Measurements from ENCODE around the gene CANT1.
A peak's percentile ranks its signal among the peaks of the same experiment; 100 is the strongest.

CANT1 gene

GRCh38 chr17:79017546-79018369 is 8.2 kb upstream of the CANT1 start:
- no peak overlapping the region for H4K12ac ChIP-seq (ENCODE audit: low read depth, low read length)
- WGBS (ENCODE audit: extremely low coverage, insufficient coverage, insufficient read length), result no CpG with 5 or more reads among the region's 6 CpGs
- no peak overlapping the region for H3K18ac ChIP-seq (ENCODE audit: low read length)
- H3K79me1 ChIP-seq (ENCODE audit: low read length), result peaks cover 17% of the 10 kb centered on the region
- no peak overlapping the region for H3K4me3 ChIP-seq (ENCODE audit: low read depth, low read length)
- H2BK12ac ChIP-seq (ENCODE audit: low read length), result peak overlapping the region; percentile 90
- peaks cover 10 to 12% of the 10 kb centered on the region in 2 experiments for H3K4me1 ChIP-seq (ENCODE audit: control insufficient read depth in 1 of 2, insufficient read depth in 2 of 2, low read length in 2 of 2)
- H2AK5ac ChIP-seq (ENCODE audit: low read length), result peak overlapping the region; percentile 87
- H3K27me3 ChIP-seq (ENCODE audit: insufficient read depth, low read length), result no peaks in the 10 kb centered on the region
- peaks cover 4% of the 10 kb centered on the region for H3K9me3 ChIP-seq (ENCODE audit: insufficient read depth, low read depth, low read length)
- no peak overlapping the region for H3K9ac ChIP-seq (ENCODE audit: low read length)
- peak overlapping the region; percentile 28 for H3K4ac ChIP-seq (ENCODE audit: low read depth, low read length)
- H2BK5ac ChIP-seq (ENCODE audit: low read depth, low read length, poor library complexity), result peak overlapping the region; percentile 74
- H3K79me2 ChIP-seq (ENCODE audit: control insufficient read depth, insufficient read depth, low read length, poor library complexity), result no peaks in the 10 kb centered on the region
- peak; percentile 90 to 96 for DNase-seq
- H4K91ac ChIP-seq (ENCODE audit: low read depth, low read length), result peak overlapping the region; percentile 73
- H2BK120ac ChIP-seq (ENCODE audit: insufficient read depth, low read length, poor library complexity), result peak overlapping the region; percentile 91
- H2AFZ ChIP-seq (ENCODE audit: insufficient read depth, low read length, poor library complexity), result no peak overlapping the region
- peak overlapping the region; percentile 66 for H3K27ac ChIP-seq (ENCODE audit: low read depth, low read length)
- no peak overlapping the region for H3K23ac ChIP-seq (ENCODE audit: low read length)
- peak overlapping the region; percentile 64 for H3K14ac ChIP-seq (ENCODE audit: low read length)
- peak overlapping the region; percentile 50 for H4K8ac ChIP-seq (ENCODE audit: low read depth, low read length)
- H3K4me2 ChIP-seq (ENCODE audit: low read length), result peak overlapping the region; percentile 6
- no peaks in the 10 kb centered on the region for H3K36me3 ChIP-seq (ENCODE audit: control insufficient read depth in 1 of 2, insufficient read depth in 2 of 2, low read length in 2 of 2)

GRCh38 chr17:79014158-79014758 is 4.7 kb upstream of the CANT1 start:
- no peak overlapping the region for H3K18ac ChIP-seq (ENCODE audit: low read length)
- H3K9ac ChIP-seq (ENCODE audit: low read length), result no peak overlapping the region
- no peak overlapping the region for H2AK5ac ChIP-seq (ENCODE audit: low read length)
- H3K4me1 ChIP-seq (ENCODE audit: control insufficient read depth in 1 of 2, insufficient read depth in 2 of 2, low read length in 2 of 2), result peaks cover 16 to 18% of the 10 kb centered on the region in 2 experiments
- H3K4ac ChIP-seq (ENCODE audit: low read depth, low read length), result no peak overlapping the region
- DNase-seq, result no peak
- no peak overlapping the region for H4K91ac ChIP-seq (ENCODE audit: low read depth, low read length)
- H2BK5ac ChIP-seq (ENCODE audit: low read depth, low read length, poor library complexity), result no peak overlapping the region
- H3K14ac ChIP-seq (ENCODE audit: low read length), result no peak overlapping the region
- no peaks in the 10 kb centered on the region for H3K36me3 ChIP-seq (ENCODE audit: control insufficient read depth in 1 of 2, insufficient read depth in 2 of 2, low read length in 2 of 2)
- no CpG with 5 or more reads among the region's 2 CpGs for WGBS (ENCODE audit: extremely low coverage, insufficient coverage, insufficient read length)
- no peak overlapping the region for H2AFZ ChIP-seq (ENCODE audit: insufficient read depth, low read length, poor library complexity)
- H3K79me2 ChIP-seq (ENCODE audit: control insufficient read depth, insufficient read depth, low read length, poor library complexity), result peaks cover 7% of the 10 kb centered on the region
- no peak overlapping the region for H3K23ac ChIP-seq (ENCODE audit: low read length)
- H4K12ac ChIP-seq (ENCODE audit: low read depth, low read length), result no peak overlapping the region
- H3K4me2 ChIP-seq (ENCODE audit: low read length), result no peak overlapping the region
- H2BK120ac ChIP-seq (ENCODE audit: insufficient read depth, low read length, poor library complexity), result no peak overlapping the region
- no peaks in the 10 kb centered on the region for H3K27me3 ChIP-seq (ENCODE audit: insufficient read depth, low read length)
- H3K4me3 ChIP-seq (ENCODE audit: low read depth, low read length), result no peak overlapping the region
- no peak overlapping the region for H2BK12ac ChIP-seq (ENCODE audit: low read length)
- H3K9me3 ChIP-seq (ENCODE audit: insufficient read depth, low read depth, low read length), result peaks cover 5% of the 10 kb centered on the region
- no peak overlapping the region for H3K27ac ChIP-seq (ENCODE audit: low read depth, low read length)
- peaks cover 25% of the 10 kb centered on the region for H3K79me1 ChIP-seq (ENCODE audit: low read length)
- no peak overlapping the region for H4K8ac ChIP-seq (ENCODE audit: low read depth, low read length)

- H3K79me1 ChIP-seq (ENCODE audit: low read length), result peaks cover 22% of the 10 kb centered on the region
- H3K9ac ChIP-seq (ENCODE audit: low read length), result no peak overlapping the region
- H4K91ac ChIP-seq (ENCODE audit: low read depth, low read length), result no peak overlapping the region
- peaks cover 21 to 22% of the 10 kb centered on the region in 2 experiments for H3K4me1 ChIP-seq (ENCODE audit: control insufficient read depth in 1 of 2, insufficient read depth in 2 of 2, low read length in 2 of 2)
- peaks cover 5% of the 10 kb centered on the region for H3K9me3 ChIP-seq (ENCODE audit: insufficient read depth, low read depth, low read length)
- H3K4me2 ChIP-seq (ENCODE audit: low read length), result no peak overlapping the region
- no peak overlapping the region for H2BK12ac ChIP-seq (ENCODE audit: low read length)
- no peaks in the 10 kb centered on the region for H3K27me3 ChIP-seq (ENCODE audit: insufficient read depth, low read length)
- H2BK5ac ChIP-seq (ENCODE audit: low read depth, low read length, poor library complexity), result peak overlapping the region; percentile 21
- H3K79me2 ChIP-seq (ENCODE audit: control insufficient read depth, insufficient read depth, low read length, poor library complexity), result peaks cover 15% of the 10 kb centered on the region
- no peak overlapping the region for H3K4ac ChIP-seq (ENCODE audit: low read depth, low read length)
- H3K14ac ChIP-seq (ENCODE audit: low read length), result no peak overlapping the region
- H2AK5ac ChIP-seq (ENCODE audit: low read length), result no peak overlapping the region
- no peak overlapping the region for H4K8ac ChIP-seq (ENCODE audit: low read depth, low read length)
- no peak overlapping the region for H3K18ac ChIP-seq (ENCODE audit: low read length)
- no CpG with 5 or more reads among the region's 6 CpGs for WGBS (ENCODE audit: extremely low coverage, insufficient coverage, insufficient read length)
- no peak overlapping the region for H3K4me3 ChIP-seq (ENCODE audit: low read depth, low read length)
- H3K36me3 ChIP-seq (ENCODE audit: control insufficient read depth in 1 of 2, insufficient read depth in 2 of 2, low read length in 2 of 2), result peaks cover 4% of the 10 kb centered on the region in 2 experiments
- no peak overlapping the region for H2AFZ ChIP-seq (ENCODE audit: insufficient read depth, low read length, poor library complexity)
- H3K23ac ChIP-seq (ENCODE audit: low read length), result no peak overlapping the region
- DNase-seq, result no peak
- no peak overlapping the region for H3K27ac ChIP-seq (ENCODE audit: low read depth, low read length)
- H4K12ac ChIP-seq (ENCODE audit: low read depth, low read length), result no peak overlapping the region
- no peak overlapping the region for H2BK120ac ChIP-seq (ENCODE audit: insufficient read depth, low read length, poor library complexity)
Observed at GRCh38 chr17:79012563-79013134, 3.1 kb upstream of the CANT1 start.

GRCh38 chr17:79011451-79012147 is 2.0 kb upstream of the CANT1 start:
- Histone ChIP-seq H3K4me1 (ENCODE audit: control insufficient read depth in 1 of 2, insufficient read depth in 2 of 2, low read length in 2 of 2) (peaks cover 19 to 20% of the 10 kb centered on the region in 2 experiments), H3K79me1 (ENCODE audit: low read length) (peaks cover 18% of the 10 kb centered on the region), H2AK5ac (ENCODE audit: low read length) (no peak overlapping the region), H3K18ac (ENCODE audit: low read length) (no peak overlapping the region), H3K9me3 (ENCODE audit: insufficient read depth, low read depth, low read length) (peaks cover 5% of the 10 kb centered on the region), H4K12ac (ENCODE audit: low read depth, low read length) (no peak overlapping the region), H3K9ac (ENCODE audit: low read length) (no peak overlapping the region), H3K23ac (ENCODE audit: low read length) (no peak overlapping the region), H3K27me3 (ENCODE audit: insufficient read depth, low read length) (no peaks in the 10 kb centered on the region), H3K79me2 (ENCODE audit: control insufficient read depth, insufficient read depth, low read length, poor library complexity) (peaks cover 17% of the 10 kb centered on the region), H3K4ac (ENCODE audit: low read depth, low read length) (no peak overlapping the region), H3K36me3 (ENCODE audit: control insufficient read depth in 1 of 2, insufficient read depth in 2 of 2, low read length in 2 of 2) (peaks cover 7% of the 10 kb centered on the region in 2 experiments), H3K4me3 (ENCODE audit: low read depth, low read length) (no peak overlapping the region), H2AFZ (ENCODE audit: insufficient read depth, low read length, poor library complexity) (no peak overlapping the region), H3K27ac (ENCODE audit: low read depth, low read length) (peak overlapping the region; percentile 21), H2BK12ac (ENCODE audit: low read length) (peak overlapping the region; percentile 38), H3K4me2 (ENCODE audit: low read length) (no peak overlapping the region), H4K91ac (ENCODE audit: low read depth, low read length) (no peak overlapping the region), H4K8ac (ENCODE audit: low read depth, low read length) (no peak overlapping the region), H3K14ac (ENCODE audit: low read length) (no peak overlapping the region), H2BK5ac (ENCODE audit: low read depth, low read length, poor library complexity) (no peak overlapping the region), H2BK120ac (ENCODE audit: insufficient read depth, low read length, poor library complexity) (peak overlapping the region; percentile 38)
- no CpG with 5 or more reads among the region's 5 CpGs for WGBS (ENCODE audit: extremely low coverage, insufficient coverage, insufficient read length)
- DNase-seq, result peak; percentile 87 to 93
